ENCODE data around the gene PGC. TPM values are rescaled to one million over a fixed set of nuclear protein-coding genes. Genes with fewer than 3 reads are reported as not detected.

Gene PGC
- total and polyA plus RNA-seq, 9 of the 15 experiments (the other 6 are each of a cell fraction or from before 2014, with no cell fraction given), result 0.17 to 0.40 TPM; not detected in 7

GRCh38 chr6:41791984-41792383 lies 44.8 kb upstream of the PGC start (continued):
- TF ChIP-seq PTRF (tag; IDR thresholded peaks at IDR 0.05) (no peak), SOX6 (IDR thresholded peaks at IDR 0.05) (no peak), TRIM28 (IDR thresholded peaks at IDR 0.05) (no peak), REST (IDR thresholded peaks at IDR 0.05; ENCODE audit: borderline replicate concordance) (no peak), REST (CRISPR knock-in tag; IDR thresholded peaks at IDR 0.05; ENCODE audit: low read depth) (no peak), ZNF780A (CRISPR knock-in tag; IDR thresholded peaks at IDR 0.05) (no peak), E2F5 (CRISPR knock-in tag; IDR thresholded peaks at IDR 0.05) (no peak), CREM (IDR thresholded peaks at IDR 0.05; ENCODE audit: low read depth) (no peak), MYNN (IDR thresholded peaks at IDR 0.05) (0 out of 2 replicates have a peak, but pooled peaks have one; percentile 15), MYNN (CRISPR knock-in tag; IDR thresholded peaks at IDR 0.05) (no peak), CLOCK (CRISPR knock-in tag; IDR thresholded peaks at IDR 0.05; ENCODE audit: borderline replicate concordance) (no peak), SRSF7 (optimal IDR thresholded peaks at IDR 0.05; ENCODE audit: low read depth, low read length) (no peak), OTX1 (CRISPR knock-in tag; IDR thresholded peaks at IDR 0.05) (no peak), PHF20 (IDR thresholded peaks at IDR 0.05; ENCODE audit: partially characterized antibody) (no peak), PML (IDR thresholded peaks at IDR 0.05; ENCODE audit: low read length) (peak; percentile 30; the same call in 1 of the 2 replicates), ZBED1 (IDR thresholded peaks at IDR 0.05) (no peak), CEBPG (CRISPR knock-in tag; IDR thresholded peaks at IDR 0.05) (no peak), CEBPG (tag; conservative IDR thresholded peaks at IDR 0.05 in 1 of 2, IDR thresholded peaks at IDR 0.05 in 1 of 2) (no peak), ZNF431 (CRISPR knock-in tag; IDR thresholded peaks at IDR 0.05) (no peak)
